Transverse colon (tissue), 4 donors: ENCODE results near the gene ABCA7. TPM values are rescaled to one million over a fixed set of nuclear protein-coding genes. Genes with fewer than 3 reads are reported as not detected.
A peak's percentile ranks its signal among the peaks of the same experiment; 100 is the strongest.

Experiments used
- DNase-seq: peaks from one replicate; pipeline ENCODE4 v3.0.0-alpha.2; 2019
- H3K27ac ChIP-seq, 4 donors: fragments of 200-600 bp; sonication (generic); 2 replicates each; pipeline ENCODE4 v1.5.1; 2016 to 2018; ENCODE audit warnings: inconsistent platforms in 4 of 4
- H3K27me3 ChIP-seq: fragments of 200-600 bp; sonication (generic); 2 replicates; pipeline ENCODE4 v1.5.1; 2017; ENCODE audit warnings: inconsistent platforms
- H3K36me3 ChIP-seq, 4 donors: fragments of 200-600 bp; sonication (generic); 2 replicates each; pipeline ENCODE4 v1.5.1; 2017 to 2019; ENCODE audit warnings: inconsistent platforms in 4 of 4
- H3K4me1 ChIP-seq, 4 donors: fragments of 200-600 bp; sonication (generic); 2 replicates each; pipeline ENCODE4 v1.5.1; 2017 to 2020; ENCODE audit warnings: inconsistent platforms in 4 of 4
- H3K4me3 ChIP-seq, 4 donors: fragments of 200-600 bp; sonication (generic); 1 replicate in 1 of 4; 2 replicates in 3 of 4; pipeline versions ENCODE4 v1.5.1 to v1.6.1; 2017 to 2019; ENCODE audit warnings: inconsistent platforms in 4 of 4
- H3K9me3 ChIP-seq, 2 donors: fragments of 200-600 bp; sonication (generic); 2 replicates each; pipeline ENCODE4 v1.5.1; 2017 to 2019; ENCODE audit warnings: inconsistent platforms in 2 of 2
- EP300 ChIP-seq: sonication (generic); formaldehyde crosslinking; IDR thresholded peaks from one replicate; pipeline ENCODE4 v1.6.1; 2017; ENCODE audit warnings: antibody characterized with exemption, low read depth
- POLR2A ChIP-seq: fragments of 450-650 bp; IDR thresholded peaks from one replicate; pipeline ENCODE4 v1.6.1; 2016; ENCODE audit warnings: antibody characterized with exemption, mild to moderate bottlenecking, moderate library complexity
- POLR2AphosphoS5 ChIP-seq, 3 donors: sonication (generic); formaldehyde crosslinking; IDR thresholded peaks; one replicate each; pipeline ENCODE4 v1.6.1; 2016; ENCODE audit warnings: antibody characterized with exemption in 3 of 3
- WGBS, 2 donors: methylation state at CpG; one replicate each; pipeline ENCODE4 v1.1.5; 2018; ENCODE audit warnings: low coverage in 1 of 2; 5-methylcytosine and 5-hydroxymethylcytosine counted together
- in situ Hi-C, 4 donors: fragments of 200-750 bp; cut with MboI; loops; one replicate each; pipeline versions ENCODE4 v1.15.0 to v1.15.1; 2017; ENCODE audit warnings: low sequenced_read_pairs in 3 of 4, low pct_ligation_motif_present in 1 of 4, low pct_unique_long_range_greater_than_20kb in 1 of 4
- intact Hi-C: fragments of 100-400 bp; cut with DNase I; formaldehyde crosslinking; loops from one replicate; pipeline ENCODE4 v1.15.1; 2023; ENCODE audit warnings: low total_unique reads
- total RNA-seq, 4 donors: library from RNA; depleted of rRNA; stranded (reverse); fragments of >200 nt; gene quantifications; one replicate each; pipeline ENCODE4 v1.1.0, GENCODE V29; 2016
- TF ChIP-seq, protein P1 (sequence below), 5 experiments: fragments of 200-600 bp in 3 of 5; fragments of 450-650 bp in 2 of 5; sonication (generic) in 3 of 5; IDR thresholded peaks; 1 replicate in 2 of 5; 2 replicates in 3 of 5; pipeline ENCODE4 v1.5.1; 2016 to 2017; ENCODE audit warnings: antibody characterized with exemption in 5 of 5, inconsistent platforms in 3 of 5, mild to moderate bottlenecking in 2 of 5, moderate library complexity in 1 of 5

The ABCA7 gene
- total RNA-seq, 4 donors from 2014 or later: 47.1 to 128 (median 82.0) TPM

DNA sequence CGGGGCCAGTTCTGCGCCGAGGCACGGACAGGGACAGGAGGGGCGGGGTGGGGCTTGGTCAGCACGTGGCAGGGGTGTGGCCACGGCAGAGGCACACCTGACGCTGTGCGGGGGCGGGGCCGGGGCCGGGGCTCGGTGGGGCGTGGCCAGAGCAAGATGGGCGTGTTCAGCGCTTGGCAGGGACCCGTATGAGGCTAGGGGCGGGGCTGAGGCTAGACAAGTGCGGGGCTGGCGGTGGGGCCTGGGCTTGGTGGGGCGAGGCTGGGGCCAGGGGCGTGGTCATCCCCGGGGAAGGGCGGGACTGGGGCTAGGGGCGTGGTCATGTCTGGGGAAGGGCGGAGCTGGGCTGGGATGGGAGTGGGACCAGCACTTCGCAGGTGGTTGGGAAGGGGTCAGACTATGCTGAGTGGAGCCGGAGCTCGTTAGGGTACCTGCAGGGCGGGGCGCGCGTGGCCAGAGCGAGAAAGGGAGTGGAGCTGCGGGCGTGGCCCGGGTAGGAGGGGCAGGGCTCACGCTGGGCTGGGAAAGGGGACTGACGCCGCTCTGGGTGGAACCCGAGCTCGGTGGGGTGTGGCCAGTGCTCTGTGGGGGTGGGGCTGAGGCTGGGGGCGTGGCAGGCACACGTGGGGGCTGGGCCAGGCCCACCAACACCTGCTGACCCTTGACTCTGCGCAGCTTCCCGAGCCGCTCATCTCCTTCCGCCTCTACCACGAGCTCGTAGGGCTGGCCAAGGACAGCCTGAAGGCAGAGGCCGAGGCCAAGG is 42.4 kb downstream of the ABCA7 start:
- intact Hi-C loops: no loop called here
- TF ChIP-seq POLR2A (peak; percentile 58), EP300 (no peak), POLR2AphosphoS5 (IDR thresholded peaks at IDR 0.05) (peak in 2 of 3 donors; percentile 71 to 80)
- TF ChIP-seq, protein P1, sequence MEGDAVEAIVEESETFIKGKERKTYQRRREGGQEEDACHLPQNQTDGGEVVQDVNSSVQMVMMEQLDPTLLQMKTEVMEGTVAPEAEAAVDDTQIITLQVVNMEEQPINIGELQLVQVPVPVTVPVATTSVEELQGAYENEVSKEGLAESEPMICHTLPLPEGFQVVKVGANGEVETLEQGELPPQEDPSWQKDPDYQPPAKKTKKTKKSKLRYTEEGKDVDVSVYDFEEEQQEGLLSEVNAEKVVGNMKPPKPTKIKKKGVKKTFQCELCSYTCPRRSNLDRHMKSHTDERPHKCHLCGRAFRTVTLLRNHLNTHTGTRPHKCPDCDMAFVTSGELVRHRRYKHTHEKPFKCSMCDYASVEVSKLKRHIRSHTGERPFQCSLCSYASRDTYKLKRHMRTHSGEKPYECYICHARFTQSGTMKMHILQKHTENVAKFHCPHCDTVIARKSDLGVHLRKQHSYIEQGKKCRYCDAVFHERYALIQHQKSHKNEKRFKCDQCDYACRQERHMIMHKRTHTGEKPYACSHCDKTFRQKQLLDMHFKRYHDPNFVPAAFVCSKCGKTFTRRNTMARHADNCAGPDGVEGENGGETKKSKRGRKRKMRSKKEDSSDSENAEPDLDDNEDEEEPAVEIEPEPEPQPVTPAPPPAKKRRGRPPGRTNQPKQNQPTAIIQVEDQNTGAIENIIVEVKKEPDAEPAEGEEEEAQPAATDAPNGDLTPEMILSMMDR (IDR thresholded peaks at IDR 0.05): no peak
- peaks cover 0 to 36% (median 20%) of the 10 kb centered on the region in 4 donors for H3K4me1 ChIP-seq
- peak; percentile 96 for DNase-seq
- 19% methylated on average over 35 of the region's 51 CpGs; no CpG with 5 or more reads in 1 of the 2 donors for WGBS, 2 donors
- H3K9me3 ChIP-seq: no peaks in the 10 kb centered on the region
- H3K4me3 ChIP-seq: peak overlapping the region in 3 of 4 donors; percentile 22 to 38 (median 38)
- peak overlapping the region; percentile 61 to 73 (median 70) for H3K27ac ChIP-seq
- no peaks in the 10 kb centered on the region for H3K36me3 ChIP-seq
- in situ Hi-C loops: no loop called here
- no peaks in the 10 kb centered on the region for H3K27me3 ChIP-seq

DNA sequence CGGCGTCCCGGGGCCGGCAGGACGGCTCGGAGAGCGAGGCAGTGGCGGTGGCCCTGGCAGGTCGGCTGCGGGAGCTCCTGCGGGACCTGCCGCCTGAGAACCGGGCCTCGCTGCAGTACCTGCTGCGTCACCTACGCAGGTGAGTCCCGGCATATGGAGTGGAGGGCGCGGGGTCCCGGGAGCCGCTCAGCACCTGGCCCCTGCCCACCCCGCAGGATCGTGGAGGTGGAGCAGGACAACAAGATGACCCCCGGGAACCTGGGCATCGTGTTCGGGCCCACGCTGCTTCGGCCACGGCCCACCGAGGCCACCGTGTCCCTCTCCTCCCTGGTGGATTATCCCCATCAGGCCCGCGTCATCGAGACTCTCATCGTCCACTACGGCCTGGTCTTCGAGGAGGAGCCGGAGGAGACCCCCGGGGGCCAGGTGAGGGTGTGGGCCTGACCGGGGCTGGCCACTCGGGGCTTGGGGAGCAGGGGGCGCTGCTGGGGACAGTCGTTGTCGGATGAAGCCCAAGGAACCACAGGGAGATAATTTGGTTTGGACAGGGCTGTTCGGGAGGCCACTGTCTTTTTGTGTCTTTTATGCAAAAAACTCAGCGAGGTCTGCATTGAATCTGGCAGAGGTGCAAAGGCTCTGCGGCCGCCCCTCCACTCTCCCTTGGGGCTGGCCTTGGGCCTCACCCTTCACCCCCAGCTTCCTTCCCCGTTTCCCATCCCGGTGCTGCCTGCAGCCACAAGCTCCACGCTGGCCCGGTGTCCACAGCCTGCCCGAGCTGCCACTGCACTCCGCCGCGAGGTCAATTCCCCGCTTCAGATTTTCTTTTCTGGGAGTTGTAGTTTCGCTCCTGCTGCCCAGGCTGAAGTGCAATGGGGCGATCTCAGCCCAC is 43.3 kb downstream of the ABCA7 start:
- no peak for TF ChIP-seq EP300
- no peak for TF ChIP-seq POLR2AphosphoS5 (IDR thresholded peaks at IDR 0.05)
- no peak for TF ChIP-seq POLR2A
- TF ChIP-seq, protein P1 (IDR thresholded peaks at IDR 0.05): no peak
- H3K36me3 ChIP-seq: no peaks in the 10 kb centered on the region
- in situ Hi-C loops: no loop called here
- DNase-seq: peak; percentile 14
- H3K9me3 ChIP-seq: no peaks in the 10 kb centered on the region
- H3K27ac ChIP-seq: peak overlapping the region; percentile 61 to 73 (median 70)
- H3K4me3 ChIP-seq: peak overlapping the region in 3 of 4 donors; percentile 22 to 38 (median 38)
- 60 to 73% methylated on average over 1 to 33 of the region's 59 CpGs for WGBS, 2 donors
- H3K4me1 ChIP-seq: peaks cover 2 to 36% (median 22%) of the 10 kb centered on the region in 4 donors
- H3K27me3 ChIP-seq: no peaks in the 10 kb centered on the region
- intact Hi-C loops: no loop called here

DNA sequence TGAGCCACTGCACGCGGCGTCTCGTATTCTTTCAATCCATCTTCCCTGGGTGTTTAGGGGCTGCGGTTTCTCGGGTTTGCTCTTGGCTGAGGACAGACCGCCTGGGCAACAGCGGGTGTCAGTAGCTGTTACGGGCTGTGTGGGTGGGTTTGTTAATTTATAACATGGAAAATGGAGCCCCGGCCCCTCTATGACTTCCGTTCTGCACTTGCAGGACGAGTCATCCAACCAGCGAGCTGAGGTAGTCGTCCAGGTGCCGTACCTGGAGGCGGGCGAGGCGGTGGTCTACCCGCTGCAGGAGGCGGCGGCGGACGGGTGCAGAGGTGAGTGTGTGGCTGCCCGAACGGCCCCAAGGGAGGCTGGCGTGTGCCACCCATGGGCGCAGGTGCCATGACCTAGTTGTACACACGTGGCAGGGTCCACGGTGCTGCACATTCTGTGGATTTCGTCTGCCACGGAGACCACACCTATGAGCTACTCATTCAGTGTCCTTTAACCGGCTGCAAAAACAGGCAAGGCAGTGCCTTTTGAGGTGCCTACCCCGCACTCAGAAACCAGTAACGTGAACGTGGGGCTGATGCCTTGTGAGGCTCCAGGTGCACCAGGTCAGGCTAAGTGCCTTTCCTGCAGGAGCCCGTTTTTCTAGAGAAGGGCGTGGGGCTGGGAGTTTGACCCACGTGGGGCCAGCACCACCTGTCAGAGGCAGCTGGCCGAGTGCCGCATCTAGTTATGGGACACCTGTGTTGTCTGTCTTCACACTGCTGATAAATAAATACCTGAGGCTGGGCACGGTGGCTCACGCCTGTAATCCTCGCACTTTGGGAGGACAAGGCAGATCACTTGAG is 44.3 kb downstream of the ABCA7 start:
- TF ChIP-seq, protein P1 (IDR thresholded peaks at IDR 0.05): no peak
- no peak for TF ChIP-seq EP300
- TF ChIP-seq POLR2A: no peak
- TF ChIP-seq POLR2AphosphoS5 (IDR thresholded peaks at IDR 0.05): no peak
- intact Hi-C loops: no loop called here
- WGBS, 2 donors: 75 to 79% methylated on average over 9 to 42 of the region's 43 CpGs
- Histone ChIP-seq H3K4me3 (no peak overlapping the region), H3K4me1 (peaks cover 3 to 40% (median 24%) of the 10 kb centered on the region in 4 donors), H3K36me3 (peaks cover 0 to 4% (median 0%) of the 10 kb centered on the region in 4 donors), H3K27ac (peak overlapping the region in 1 of 4 donors; percentile 1), H3K27me3 (no peaks in the 10 kb centered on the region), H3K9me3 (no peaks in the 10 kb centered on the region)
- DNase-seq: no peak
- in situ Hi-C loops: no loop called here
